ENCODE data around the gene ADAMTS16. TPM values are rescaled to one million over a fixed set of nuclear protein-coding genes. Genes with fewer than 3 reads are reported as not detected.

ADAMTS16 gene
- total RNA-seq, 1 experiment from 2014 or later, result not detected

- TF ChIP-seq CTCF (IDR thresholded peaks at IDR 0.05; ENCODE audit: unreplicated experiment), result no peak
- H3K9me3 Mint-ChIP-seq (ENCODE audit: low read depth, unreplicated experiment), result peaks cover 6% of the 10 kb centered on the region
- CTCF ChIA-PET, result no interaction called here
- H3K27ac Mint-ChIP-seq (ENCODE audit: unreplicated experiment), result no peak overlapping the region
- H3K4me1 Mint-ChIP-seq (ENCODE audit: low read depth, unreplicated experiment), result no peaks in the 10 kb centered on the region
- DNase-seq, result no peak
- H3K36me3 Mint-ChIP-seq (ENCODE audit: insufficient read depth, unreplicated experiment), result no peaks in the 10 kb centered on the region
- no TSS peak for BruUV-seq (replicated peaks)
- intact Hi-C loops (cut with micrococcal nuclease; ENCODE audit: unreplicated experiment), result no loop called here
- H3K4me3 Mint-ChIP-seq (ENCODE audit: low read depth, unreplicated experiment), result no peak overlapping the region
- no peaks in the 10 kb centered on the region for H3K27me3 Mint-ChIP-seq (ENCODE audit: unreplicated experiment)
Measured at GRCh38 chr5:5341531-5342292, 201.6 kb downstream of the ADAMTS16 start.

GRCh38 chr5:5342784-5343183 lies 202.7 kb downstream of the ADAMTS16 start:
- no peak overlapping the region for H3K27ac Mint-ChIP-seq (ENCODE audit: unreplicated experiment)
- H3K9me3 Mint-ChIP-seq (ENCODE audit: low read depth, unreplicated experiment), result peaks cover 6% of the 10 kb centered on the region
- intact Hi-C loops (cut with micrococcal nuclease; ENCODE audit: unreplicated experiment), result no loop called here
- BruUV-seq (replicated peaks), result no TSS peak
- no peaks in the 10 kb centered on the region for H3K27me3 Mint-ChIP-seq (ENCODE audit: unreplicated experiment)
- TF ChIP-seq CTCF (IDR thresholded peaks at IDR 0.05; ENCODE audit: unreplicated experiment), result no peak
- DNase-seq, result no peak
- CTCF ChIA-PET, result no interaction called here
- H3K4me3 Mint-ChIP-seq (ENCODE audit: low read depth, unreplicated experiment), result no peak overlapping the region
- no peaks in the 10 kb centered on the region for H3K36me3 Mint-ChIP-seq (ENCODE audit: insufficient read depth, unreplicated experiment)
- no peaks in the 10 kb centered on the region for H3K4me1 Mint-ChIP-seq (ENCODE audit: low read depth, unreplicated experiment)

- TF ChIP-seq CTCF (IDR thresholded peaks at IDR 0.05; ENCODE audit: unreplicated experiment), result no peak
- no peak overlapping the region for H3K27ac Mint-ChIP-seq (ENCODE audit: unreplicated experiment)
- no TSS peak for BruUV-seq (replicated peaks)
- no peaks in the 10 kb centered on the region for H3K4me1 Mint-ChIP-seq (ENCODE audit: low read depth, unreplicated experiment)
- DNase-seq, result no peak
- H3K36me3 Mint-ChIP-seq (ENCODE audit: insufficient read depth, unreplicated experiment), result no peaks in the 10 kb centered on the region
- intact Hi-C loops (cut with micrococcal nuclease; ENCODE audit: unreplicated experiment), result no loop called here
- H3K9me3 Mint-ChIP-seq (ENCODE audit: low read depth, unreplicated experiment), result peaks cover 6% of the 10 kb centered on the region
- no peaks in the 10 kb centered on the region for H3K27me3 Mint-ChIP-seq (ENCODE audit: unreplicated experiment)
- no peak overlapping the region for H3K4me3 Mint-ChIP-seq (ENCODE audit: low read depth, unreplicated experiment)
- CTCF ChIA-PET, result no interaction called here
Measured at GRCh38 chr5:5343568-5343967, 203.4 kb downstream of the ADAMTS16 start.

GRCh38 chr5:5344051-5344571 lies 204.0 kb downstream of the ADAMTS16 start:
- CTCF ChIA-PET, result no interaction called here
- intact Hi-C loops (cut with micrococcal nuclease; ENCODE audit: unreplicated experiment), result no loop called here
- Mint-ChIP-seq H3K4me1 (ENCODE audit: low read depth, unreplicated experiment) (no peaks in the 10 kb centered on the region), H3K9me3 (ENCODE audit: low read depth, unreplicated experiment) (peaks cover 6% of the 10 kb centered on the region), H3K36me3 (ENCODE audit: insufficient read depth, unreplicated experiment) (no peaks in the 10 kb centered on the region), H3K27ac (ENCODE audit: unreplicated experiment) (no peak overlapping the region), H3K4me3 (ENCODE audit: low read depth, unreplicated experiment) (no peak overlapping the region), H3K27me3 (ENCODE audit: unreplicated experiment) (no peaks in the 10 kb centered on the region)
- no peak for DNase-seq
- no TSS peak for BruUV-seq (replicated peaks)
- no peak for TF ChIP-seq CTCF (IDR thresholded peaks at IDR 0.05; ENCODE audit: unreplicated experiment)
